AG04450 (cell line): Measurements from ENCODE around the gene NSMCE1. TPM values are rescaled to one million over a fixed set of nuclear protein-coding genes. Genes with fewer than 3 reads are reported as not detected.

Source experiments
- CTCF ChIA-PET: fragments of 300-600, 350-600 bp; formaldehyde crosslinking; extraction: SDS; loops from one replicate; lab custom pipeline; 2022; ENCODE audit warnings: antibody characterized with exemption, inconsistent platforms; lab: Charles Lee
- POLR2A ChIA-PET: fragments of 350-600 bp; formaldehyde crosslinking; extraction: SDS; loops from one replicate; lab custom pipeline; 2021; ENCODE audit warnings: antibody characterized with exemption, inconsistent platforms; lab: Yijun Ruan, JAX
- DNase-seq: peaks from one replicate; pipeline ENCODE4 v3.0.0-alpha.2; 2011; ENCODE audit warnings: low read depth, low spot score
- H3K27ac ChIP-seq: one replicate; pipeline ENCODE4 v1.5.1; 2012; ENCODE audit warnings: low read depth, low read length, control low read depth
- H3K27me3 ChIP-seq: one replicate; pipeline ENCODE4 v1.6.0; 2012; ENCODE audit warnings: low read length; ENCODE audit not compliant: control insufficient read depth, insufficient read depth
- H3K4me3 ChIP-seq: 2 replicates; pipeline ENCODE4 v1.5.1; 2011; ENCODE audit warnings: mild to moderate bottlenecking, low read depth, low read length, control low read depth
- H3K9me3 ChIP-seq: 2 replicates; pipeline ENCODE4 v1.5.1; 2012; ENCODE audit warnings: low read length; ENCODE audit not compliant: control insufficient read depth, insufficient read depth
- CTCF ChIP-seq: IDR thresholded peaks from 2 replicates; pipeline ENCODE4 v1.5.1; 2011; ENCODE audit warnings: low read depth, low read length, control low read depth, inconsistent platforms
- polyA plus RNA-seq: library from polyadenylated mRNA; depleted of rRNA; stranded (reverse); fragments of >200 nt; gene quantifications from 2 replicates; pipeline ENCODE4 v1.2.3, GENCODE V29; 2011

Gene NSMCE1
- polyA plus RNA-seq, 1 experiment: 35.4 TPM

GRCh38 chr16:27239026-27239425 lies 29.5 kb downstream of the NSMCE1 start:
- POLR2A ChIA-PET: no interaction called here
- no peak overlapping the region for H3K27ac ChIP-seq

GRCh38 chr16:27238591-27238990 lies 30.0 kb downstream of the NSMCE1 start:
- ChIA-PET POLR2A (interaction anchor here (0.7 kb wide), 2 partner anchors 8 to 89 kb away, joined by 4 to 5 read pairs; no protein-coding TSS in a partner anchor), CTCF (no interaction called here)
- Histone ChIP-seq H3K27ac (no peak overlapping the region), H3K9me3 (no peaks in the 10 kb centered on the region; the same call in 1 of the 2 replicates), H3K4me3 (no peak overlapping the region), H3K27me3 (no peaks in the 10 kb centered on the region)
- DNase-seq: no peak
- TF ChIP-seq CTCF: no peak

More at GRCh38 chr16:27239026-27239425, 29.5 kb downstream of the NSMCE1 start:
- DNase-seq: no peak
- Histone ChIP-seq H3K4me3 (no peak overlapping the region), H3K9me3 (no peaks in the 10 kb centered on the region; the same call in 1 of the 2 replicates), H3K27me3 (no peaks in the 10 kb centered on the region)
- TF ChIP-seq CTCF: no peak
- CTCF ChIA-PET: interaction anchor here (0.6 to 3.1 kb wide), 2 partner anchors 118 to 129 kb away, joined by 3 to 10 read pairs; no protein-coding TSS in a partner anchor

- Histone ChIP-seq H3K27me3 (no peaks in the 10 kb centered on the region), H3K9me3 (no peaks in the 10 kb centered on the region; the same call in 1 of the 2 replicates), H3K27ac (no peak overlapping the region), H3K4me3 (no peak overlapping the region)
- DNase-seq: no peak
- no peak for TF ChIP-seq CTCF
- POLR2A ChIA-PET: interaction anchor here (0.6 to 0.7 kb wide), 3 partner anchors 8 to 98 kb away, joined by 3 to 5 read pairs (median 4); no protein-coding TSS in a partner anchor
- CTCF ChIA-PET: no interaction called here
These were observed 30.5 kb downstream of the NSMCE1 start for GRCh38 chr16:27238016-27238587.

DNA sequence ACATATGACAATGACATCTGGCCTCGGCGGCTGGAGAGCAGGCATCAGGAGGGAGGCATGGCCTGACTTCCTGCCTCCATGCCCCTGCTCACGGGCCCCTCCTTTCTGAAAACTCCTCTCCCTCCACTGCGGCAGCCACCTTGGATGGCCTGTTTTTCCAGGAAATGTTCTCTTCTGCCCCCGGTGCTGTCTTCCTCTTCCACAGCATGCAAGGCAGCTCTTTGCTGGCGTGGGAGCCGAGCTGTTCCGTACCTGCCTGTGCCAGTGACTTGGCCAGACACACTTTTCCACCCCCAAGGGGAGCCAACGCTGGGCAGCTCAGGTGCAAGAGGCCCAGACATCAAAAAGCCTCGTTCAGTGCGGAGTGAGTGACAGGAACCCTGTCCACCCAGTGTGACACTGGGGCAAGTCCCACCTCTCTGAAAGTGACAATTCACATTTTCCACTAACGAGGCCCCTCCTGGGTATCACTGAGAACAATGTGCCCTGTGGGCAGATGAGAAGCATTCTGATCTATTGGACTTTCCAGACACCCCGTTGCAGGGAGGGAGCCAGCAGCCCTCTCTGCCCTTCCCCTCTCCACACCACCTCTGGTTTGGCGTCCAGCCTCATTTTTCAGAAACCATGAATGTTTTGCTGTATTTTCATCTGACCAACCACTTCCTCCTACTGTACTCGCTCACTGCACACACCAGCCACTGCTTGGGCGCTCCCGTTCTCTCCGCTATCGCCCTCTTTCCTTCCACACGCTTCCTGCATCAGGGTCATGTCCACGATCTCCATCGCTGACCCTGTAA lies 31.2 kb downstream of the NSMCE1 start:
- Histone ChIP-seq H3K9me3 (no peaks in the 10 kb centered on the region; the same call in 1 of the 2 replicates), H3K4me3 (no peak overlapping the region), H3K27ac (no peak overlapping the region), H3K27me3 (no peaks in the 10 kb centered on the region)
- no peak for DNase-seq
- TF ChIP-seq CTCF: no peak
- ChIA-PET POLR2A (interaction anchor here (0.6 to 1.6 kb wide), 2 partner anchors 80 to 99 kb away, joined by 3 to 15 read pairs; no protein-coding TSS in a partner anchor), CTCF (interaction anchor here (0.7 to 4.9 kb wide), 4 partner anchors 33 to 200 kb away, joined by 3 to 104 read pairs (median 3); no protein-coding TSS in a partner anchor)
